ENCODE results near the gene MGLL. TPM values are rescaled to one million over a fixed set of nuclear protein-coding genes. Genes with fewer than 3 reads are reported as not detected.

Gene MGLL
- total RNA-seq, 1 donor from 2014 or later, result 2.5 TPM

DNA sequence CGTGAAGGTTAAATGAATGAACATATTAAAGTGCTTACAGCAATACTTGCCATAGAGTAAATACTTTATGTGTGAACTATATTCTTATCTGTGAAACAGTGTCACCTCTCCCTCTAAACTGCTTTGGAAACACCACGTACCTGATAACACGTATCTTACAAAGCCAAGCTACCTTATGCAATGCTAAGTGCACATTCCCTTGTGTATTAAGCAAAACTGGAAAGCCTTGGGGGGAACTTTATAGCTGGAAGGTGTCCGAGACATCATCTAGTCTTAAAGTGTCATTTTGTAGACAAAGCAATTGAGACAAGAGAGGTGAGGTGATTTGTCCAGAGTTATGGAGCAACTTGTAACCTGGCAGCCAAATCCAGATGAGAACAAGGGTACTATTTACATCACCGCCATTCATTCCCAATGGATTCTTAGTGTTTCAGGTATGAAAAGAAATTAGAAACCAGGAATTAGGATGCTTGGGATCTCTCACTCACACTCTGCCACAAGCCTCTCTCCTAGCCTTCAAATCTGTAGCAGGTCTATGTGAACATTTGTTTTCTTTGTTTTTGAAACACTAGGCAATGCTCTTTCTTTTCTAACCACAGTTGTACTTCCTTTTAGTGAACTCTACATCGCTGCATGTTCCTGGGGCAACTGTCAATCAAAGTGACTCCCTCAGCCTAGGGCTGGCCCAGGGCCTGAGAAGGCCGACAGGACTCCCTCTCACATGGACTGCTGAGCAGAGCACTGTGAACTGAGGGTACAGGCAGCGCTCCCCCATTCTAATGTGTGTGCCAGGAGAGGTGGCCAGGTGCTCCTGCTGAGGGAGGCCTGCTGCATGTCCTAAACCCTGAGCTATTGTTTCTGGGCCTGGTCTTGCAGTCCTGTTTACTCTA, 13.9 kb upstream of the MGLL start:
- TF ChIP-seq, protein P1, sequence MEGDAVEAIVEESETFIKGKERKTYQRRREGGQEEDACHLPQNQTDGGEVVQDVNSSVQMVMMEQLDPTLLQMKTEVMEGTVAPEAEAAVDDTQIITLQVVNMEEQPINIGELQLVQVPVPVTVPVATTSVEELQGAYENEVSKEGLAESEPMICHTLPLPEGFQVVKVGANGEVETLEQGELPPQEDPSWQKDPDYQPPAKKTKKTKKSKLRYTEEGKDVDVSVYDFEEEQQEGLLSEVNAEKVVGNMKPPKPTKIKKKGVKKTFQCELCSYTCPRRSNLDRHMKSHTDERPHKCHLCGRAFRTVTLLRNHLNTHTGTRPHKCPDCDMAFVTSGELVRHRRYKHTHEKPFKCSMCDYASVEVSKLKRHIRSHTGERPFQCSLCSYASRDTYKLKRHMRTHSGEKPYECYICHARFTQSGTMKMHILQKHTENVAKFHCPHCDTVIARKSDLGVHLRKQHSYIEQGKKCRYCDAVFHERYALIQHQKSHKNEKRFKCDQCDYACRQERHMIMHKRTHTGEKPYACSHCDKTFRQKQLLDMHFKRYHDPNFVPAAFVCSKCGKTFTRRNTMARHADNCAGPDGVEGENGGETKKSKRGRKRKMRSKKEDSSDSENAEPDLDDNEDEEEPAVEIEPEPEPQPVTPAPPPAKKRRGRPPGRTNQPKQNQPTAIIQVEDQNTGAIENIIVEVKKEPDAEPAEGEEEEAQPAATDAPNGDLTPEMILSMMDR (IDR thresholded peaks at IDR 0.05; ENCODE audit: unreplicated experiment), result no peak
- Mint-ChIP-seq H3K36me3 (no peaks in the 10 kb centered on the region), H3K4me1 (no peaks in the 10 kb centered on the region), H3K4me3 (no peak overlapping the region), H3K27me3 (ENCODE audit: low read depth) (peaks cover 11% of the 10 kb centered on the region), H3K27ac (no peak overlapping the region), H3K9me3 (peaks cover 7% of the 10 kb centered on the region)
- DNase-seq (ENCODE audit: low spot score in 2 of 2, unreplicated experiment in 2 of 2), result no peak

DNA sequence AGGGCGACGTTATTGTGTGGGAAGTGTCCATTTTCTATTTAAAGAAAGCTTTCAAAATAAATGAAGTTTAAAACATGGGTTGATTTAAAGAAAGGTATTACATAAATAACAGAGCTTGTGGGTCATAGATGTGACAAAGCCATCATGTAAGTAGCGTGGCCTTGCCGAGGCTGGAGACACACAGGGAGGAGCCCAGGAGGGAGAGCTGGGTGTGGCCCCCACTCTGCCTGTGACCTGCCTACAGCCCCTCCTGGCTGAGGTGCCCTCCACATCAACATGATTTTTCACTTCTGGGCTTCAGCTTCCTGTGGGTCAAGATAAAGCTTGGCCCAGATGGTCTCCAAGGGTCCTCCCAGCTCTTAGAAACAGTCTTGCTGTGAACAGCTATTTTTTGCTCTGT, 12.5 kb upstream of the MGLL start:
- no peaks in the 10 kb centered on the region for H3K27me3 Mint-ChIP-seq (ENCODE audit: low read depth)
- no peaks in the 10 kb centered on the region for H3K4me1 Mint-ChIP-seq
- no peak for DNase-seq (ENCODE audit: low spot score in 2 of 2, unreplicated experiment in 2 of 2)
- TF ChIP-seq, protein P1 (IDR thresholded peaks at IDR 0.05; ENCODE audit: unreplicated experiment), result no peak
- no peaks in the 10 kb centered on the region for H3K36me3 Mint-ChIP-seq
- peaks cover 15% of the 10 kb centered on the region for H3K9me3 Mint-ChIP-seq
- H3K27ac Mint-ChIP-seq, result no peak overlapping the region
- no peak overlapping the region for H3K4me3 Mint-ChIP-seq

DNA sequence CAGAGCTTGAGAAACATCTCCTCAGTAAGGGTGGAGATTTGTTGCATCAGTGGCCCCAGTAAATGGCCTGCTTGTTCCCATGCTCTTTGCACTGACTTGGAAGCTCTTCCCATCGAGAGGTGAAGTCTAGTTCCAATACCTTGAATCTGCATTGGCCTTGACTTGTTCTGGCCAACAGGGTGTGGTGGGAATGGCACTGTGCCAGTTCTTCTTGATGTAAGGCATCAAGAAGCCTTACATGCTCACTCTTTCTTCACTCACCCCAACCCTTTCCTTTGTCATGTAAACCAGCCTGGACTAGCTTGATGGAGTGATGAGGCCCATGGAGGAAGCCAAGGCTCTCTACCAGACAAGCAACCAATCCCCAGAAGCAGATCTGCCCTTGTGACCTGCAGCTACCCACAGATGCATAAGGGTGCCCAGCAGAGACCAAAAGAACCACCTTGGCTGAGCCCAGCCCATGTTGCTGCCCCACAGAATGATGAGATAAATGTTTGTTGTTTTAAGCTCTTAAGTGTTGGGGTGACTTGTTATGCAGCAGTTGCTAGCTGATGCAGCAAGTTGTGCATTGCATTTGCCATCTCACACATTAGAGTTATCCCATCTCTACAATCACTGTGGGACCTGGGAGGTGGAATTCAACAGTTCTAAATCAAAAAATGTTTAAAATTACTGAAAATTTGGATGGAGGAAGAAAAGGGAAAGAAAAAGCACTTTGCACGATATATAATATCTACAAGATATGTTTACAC, 11.1 kb upstream of the MGLL start:
- H3K4me3 Mint-ChIP-seq, result no peak overlapping the region
- H3K4me1 Mint-ChIP-seq, result no peaks in the 10 kb centered on the region
- H3K27me3 Mint-ChIP-seq (ENCODE audit: low read depth), result no peaks in the 10 kb centered on the region
- H3K27ac Mint-ChIP-seq, result no peak overlapping the region
- TF ChIP-seq, protein P1 (IDR thresholded peaks at IDR 0.05; ENCODE audit: unreplicated experiment), result no peak
- H3K9me3 Mint-ChIP-seq, result peaks cover 21% of the 10 kb centered on the region
- peaks cover 3% of the 10 kb centered on the region for H3K36me3 Mint-ChIP-seq
- DNase-seq (ENCODE audit: low spot score in 2 of 2, unreplicated experiment in 2 of 2), result no peak

DNA sequence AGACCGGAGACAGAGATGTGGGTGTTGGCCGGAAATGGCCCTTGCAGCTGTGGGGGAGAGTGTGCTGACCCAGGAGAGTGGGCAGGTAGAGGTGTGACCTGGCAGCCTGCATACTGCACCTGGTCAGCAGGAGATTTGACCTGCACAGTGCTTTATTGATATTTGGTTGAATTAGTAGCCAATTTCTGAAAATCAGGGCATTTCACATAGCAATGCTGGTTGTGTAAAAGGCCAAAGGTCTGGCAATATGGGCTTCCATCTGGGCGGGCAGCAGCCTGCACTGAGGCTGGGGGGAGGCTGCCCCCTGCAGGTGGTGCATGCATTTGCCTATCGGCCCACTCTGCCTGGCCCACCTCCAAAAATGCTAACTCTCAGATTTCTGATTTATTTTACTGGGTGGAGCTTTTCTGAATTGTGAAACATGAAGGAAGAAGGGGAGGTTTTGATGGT, 9.4 kb upstream of the MGLL start:
- no peaks in the 10 kb centered on the region for H3K27me3 Mint-ChIP-seq (ENCODE audit: low read depth)
- peaks cover 23% of the 10 kb centered on the region for H3K9me3 Mint-ChIP-seq
- H3K27ac Mint-ChIP-seq, result no peak overlapping the region
- H3K4me3 Mint-ChIP-seq, result no peak overlapping the region
- DNase-seq (ENCODE audit: low spot score in 2 of 2, unreplicated experiment in 2 of 2), result no peak
- TF ChIP-seq, protein P1 (IDR thresholded peaks at IDR 0.05; ENCODE audit: unreplicated experiment), result peak; percentile 51
- H3K4me1 Mint-ChIP-seq, result no peaks in the 10 kb centered on the region
- H3K36me3 Mint-ChIP-seq, result peaks cover 3% of the 10 kb centered on the region

DNA sequence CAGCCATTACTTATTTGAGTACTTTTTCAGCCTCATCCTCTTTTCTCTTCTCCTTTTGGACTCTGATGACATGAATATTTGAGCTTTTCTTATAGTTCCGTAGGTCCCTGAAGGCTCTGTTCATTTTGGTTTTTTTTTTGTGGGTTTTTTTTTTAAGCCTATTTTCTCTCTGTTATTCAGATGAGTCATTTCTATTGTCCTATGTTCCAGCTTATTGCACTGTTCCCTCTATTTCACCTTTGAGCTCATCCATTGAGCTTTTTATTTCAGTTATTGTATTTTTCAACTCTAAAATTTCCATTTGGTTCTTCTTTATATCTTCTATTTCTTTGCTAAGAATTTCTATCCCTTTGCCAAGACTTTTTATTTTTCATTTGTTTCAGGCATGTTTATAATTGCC, 7.2 kb upstream of the MGLL start:
- H3K4me3 Mint-ChIP-seq, result no peak overlapping the region
- H3K27me3 Mint-ChIP-seq (ENCODE audit: low read depth), result peaks cover 13% of the 10 kb centered on the region
- TF ChIP-seq, protein P1 (IDR thresholded peaks at IDR 0.05; ENCODE audit: unreplicated experiment), result no peak
- H3K36me3 Mint-ChIP-seq, result peaks cover 3% of the 10 kb centered on the region
- peaks cover 28% of the 10 kb centered on the region for H3K9me3 Mint-ChIP-seq
- no peaks in the 10 kb centered on the region for H3K4me1 Mint-ChIP-seq
- no peak for DNase-seq (ENCODE audit: low spot score in 2 of 2, unreplicated experiment in 2 of 2)
- H3K27ac Mint-ChIP-seq, result no peak overlapping the region

All from mesothelial cell of epicardium (in vitro differentiated cells).